Astrocyte (in vitro differentiated cells and primary cell): Measurements from ENCODE around the gene SPOCK1.

Experiments
- CTCF ChIP-seq: IDR thresholded peaks from 2 replicates; pipeline ENCODE4 v1.5.1; 2011; ENCODE audit warnings: low read depth, mild to moderate bottlenecking, inconsistent platforms, low read length, moderate library complexity; ENCODE audit not compliant: insufficient read depth
- EZH2 ChIP-seq: IDR thresholded peaks from 2 replicates; pipeline ENCODE4 v1.6.1; 2012; ENCODE audit warnings: mild to moderate bottlenecking, low read length, inconsistent platforms; ENCODE audit not compliant: insufficient read depth

- no peak for TF ChIP-seq CTCF
- TF ChIP-seq EZH2, result no peak
Observed at GRCh38 chr5:137300411-137301240, 198.5 kb downstream of the SPOCK1 start.
